Testis (tissue), 2 donors: ENCODE results near the gene CHST2.

ENCODE experiments used
- POLR2A ChIP-seq: fragments of 450-650 bp; IDR thresholded peaks from one replicate; pipeline ENCODE4 v1.6.1; 2017; ENCODE audit warnings: antibody characterized with exemption, mild to moderate bottlenecking, moderate library complexity
- TF ChIP-seq, protein P1 (sequence below), 3 experiments: fragments of 450-650 bp in 2 of 3; fragments of 200-600 bp in 1 of 3; sonication (generic) in 1 of 3; IDR thresholded peaks; one replicate each; pipeline ENCODE4 v1.5.1; 2016 to 2019; ENCODE audit warnings: antibody characterized with exemption in 3 of 3, mild to moderate bottlenecking in 2 of 3, moderate library complexity in 1 of 3

DNA sequence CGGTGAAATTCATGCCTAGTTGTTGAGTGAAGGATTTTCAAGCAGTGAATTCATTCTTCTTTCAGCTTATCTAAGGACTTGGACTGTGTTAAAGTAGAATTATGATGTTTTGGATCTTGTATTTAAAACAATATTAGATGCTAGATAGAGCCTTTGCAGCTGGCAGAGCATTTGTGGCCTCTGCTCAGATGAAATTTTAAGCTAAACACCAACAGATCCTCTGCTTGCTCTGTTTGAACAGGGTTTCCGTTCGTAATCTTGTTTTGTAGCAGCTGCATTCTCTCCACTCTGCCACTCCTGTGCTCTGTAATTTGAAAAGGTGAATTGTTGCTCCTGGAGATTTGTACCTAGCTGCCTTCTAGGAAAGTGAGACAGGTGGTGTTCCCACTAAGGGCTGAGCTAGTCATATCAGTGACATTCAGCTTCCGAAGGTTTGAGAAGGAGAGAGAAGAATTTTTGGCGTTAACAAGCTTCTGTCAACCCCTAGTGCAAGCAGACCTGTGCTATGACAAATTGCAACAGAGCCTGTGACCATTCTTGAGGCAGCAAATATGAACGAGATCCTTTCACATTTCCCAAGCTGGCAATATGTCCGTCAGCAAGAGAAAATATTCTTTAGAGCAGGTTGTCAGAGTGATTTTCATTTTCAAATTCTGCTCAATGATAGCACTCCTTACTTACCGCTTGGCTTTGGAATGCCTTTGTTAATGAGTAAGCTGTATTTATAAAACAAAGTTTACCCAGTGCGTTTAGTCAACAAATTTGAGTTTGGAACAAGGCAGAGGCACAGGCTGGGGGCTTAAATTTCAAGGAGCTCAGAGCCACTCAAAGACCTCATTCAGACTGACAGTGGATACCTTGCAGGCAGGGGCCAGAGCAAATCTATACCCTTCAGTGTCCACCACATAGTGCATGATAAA is 5.3 kb downstream of the CHST2 start:
- TF ChIP-seq, protein P1, sequence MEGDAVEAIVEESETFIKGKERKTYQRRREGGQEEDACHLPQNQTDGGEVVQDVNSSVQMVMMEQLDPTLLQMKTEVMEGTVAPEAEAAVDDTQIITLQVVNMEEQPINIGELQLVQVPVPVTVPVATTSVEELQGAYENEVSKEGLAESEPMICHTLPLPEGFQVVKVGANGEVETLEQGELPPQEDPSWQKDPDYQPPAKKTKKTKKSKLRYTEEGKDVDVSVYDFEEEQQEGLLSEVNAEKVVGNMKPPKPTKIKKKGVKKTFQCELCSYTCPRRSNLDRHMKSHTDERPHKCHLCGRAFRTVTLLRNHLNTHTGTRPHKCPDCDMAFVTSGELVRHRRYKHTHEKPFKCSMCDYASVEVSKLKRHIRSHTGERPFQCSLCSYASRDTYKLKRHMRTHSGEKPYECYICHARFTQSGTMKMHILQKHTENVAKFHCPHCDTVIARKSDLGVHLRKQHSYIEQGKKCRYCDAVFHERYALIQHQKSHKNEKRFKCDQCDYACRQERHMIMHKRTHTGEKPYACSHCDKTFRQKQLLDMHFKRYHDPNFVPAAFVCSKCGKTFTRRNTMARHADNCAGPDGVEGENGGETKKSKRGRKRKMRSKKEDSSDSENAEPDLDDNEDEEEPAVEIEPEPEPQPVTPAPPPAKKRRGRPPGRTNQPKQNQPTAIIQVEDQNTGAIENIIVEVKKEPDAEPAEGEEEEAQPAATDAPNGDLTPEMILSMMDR (IDR thresholded peaks at IDR 0.05) = no peak
- no peak for TF ChIP-seq POLR2A
